NCI-H2029 (cell line): ENCODE data around the gene UBE2Q2.
"Not testable (repeated sequence)": the region's sequence is repeated elsewhere in the genome, so short reads cannot be mapped to it uniquely, and the experiment has no call there.

Experiments used
- DNase-seq: peaks from one replicate; lab custom pipeline; 2025; lab: John Stamatoyannopoulos, UW

Gene UBE2Q2

DNA sequence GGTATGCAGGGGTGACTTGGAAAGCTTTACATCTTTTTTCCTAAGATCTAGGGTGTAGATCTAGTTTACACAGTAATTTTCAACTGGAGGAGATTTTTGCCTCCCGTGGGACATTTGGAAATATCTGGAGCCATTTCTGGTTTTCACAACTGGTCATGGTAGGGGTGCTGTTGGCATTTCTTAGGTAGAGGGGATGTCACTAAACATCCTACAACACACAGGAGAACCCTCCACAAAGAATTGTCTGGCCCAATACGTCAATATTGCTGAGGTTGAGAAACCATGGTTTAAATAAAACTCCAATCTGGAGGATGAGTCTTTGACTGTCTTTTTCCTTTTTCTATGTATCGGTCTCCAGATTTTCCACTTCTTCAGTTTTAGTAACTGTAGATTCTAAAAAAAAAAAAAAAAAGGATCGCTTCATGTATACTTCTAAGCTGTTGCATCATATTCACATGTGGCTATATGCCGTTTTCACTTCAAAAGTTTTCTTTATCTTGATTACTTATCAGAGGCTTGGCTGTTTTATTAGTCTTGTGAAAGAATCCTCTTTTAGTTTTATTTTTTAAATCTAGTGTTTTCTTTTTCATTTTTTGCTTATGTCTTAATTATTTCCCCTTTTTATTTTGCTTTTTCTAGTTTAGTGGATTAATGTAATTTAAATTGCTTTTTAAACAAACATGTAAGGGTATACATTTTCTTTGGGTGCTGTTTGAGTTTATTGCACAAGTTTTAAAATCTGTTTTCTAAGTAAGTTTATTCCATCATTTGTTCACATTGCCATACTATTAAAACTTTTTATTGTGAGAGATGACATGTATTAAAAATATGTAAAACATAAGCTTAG lies 21.2 kb downstream of the UBE2Q2 start:
- DNase-seq, result no peak

- not testable (repeated sequence) for DNase-seq
These were observed 22.8 kb downstream of the UBE2Q2 start for GRCh38 chr15:75866045-75866444.

DNA sequence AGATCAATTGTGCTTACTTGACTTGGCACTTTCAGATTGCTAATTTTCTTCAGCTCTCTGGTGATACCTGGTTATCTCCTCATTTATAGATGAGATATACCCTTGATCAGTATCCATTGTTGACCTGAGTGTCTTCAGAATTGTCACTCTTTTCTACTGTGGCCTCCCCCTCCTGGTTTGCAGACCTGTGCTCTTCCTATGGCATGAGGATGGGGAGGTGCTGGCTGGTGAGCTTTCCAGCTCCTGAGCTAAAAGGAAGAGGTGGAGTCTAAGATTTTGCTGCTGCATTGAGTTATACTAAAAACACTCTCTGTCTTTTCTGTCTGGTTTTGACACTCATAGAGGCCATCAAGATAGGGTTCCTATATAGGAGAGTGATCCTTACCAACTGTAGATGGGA lies 23.7 kb downstream of the UBE2Q2 start:
- DNase-seq, result no peak

DNA sequence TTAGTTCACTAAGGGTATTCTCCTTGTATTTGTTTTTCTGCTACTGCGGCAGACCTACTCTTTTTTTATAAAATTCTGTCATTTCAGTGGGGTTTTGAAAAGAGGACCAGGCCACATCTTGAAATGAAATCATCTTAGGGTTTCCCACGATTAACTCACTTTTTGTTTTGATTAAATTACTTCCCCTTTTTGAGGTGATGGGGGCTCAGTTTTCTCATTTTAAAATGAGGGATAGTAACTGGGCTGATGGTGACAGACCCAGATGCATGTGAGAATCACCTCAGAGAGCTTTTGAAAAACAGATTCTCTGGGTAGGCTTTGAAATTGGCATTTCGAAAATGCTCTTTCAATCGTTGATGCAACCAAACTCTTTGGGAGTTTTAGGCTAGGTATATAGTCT lies 24.2 kb downstream of the UBE2Q2 start:
- no peak for DNase-seq

DNA sequence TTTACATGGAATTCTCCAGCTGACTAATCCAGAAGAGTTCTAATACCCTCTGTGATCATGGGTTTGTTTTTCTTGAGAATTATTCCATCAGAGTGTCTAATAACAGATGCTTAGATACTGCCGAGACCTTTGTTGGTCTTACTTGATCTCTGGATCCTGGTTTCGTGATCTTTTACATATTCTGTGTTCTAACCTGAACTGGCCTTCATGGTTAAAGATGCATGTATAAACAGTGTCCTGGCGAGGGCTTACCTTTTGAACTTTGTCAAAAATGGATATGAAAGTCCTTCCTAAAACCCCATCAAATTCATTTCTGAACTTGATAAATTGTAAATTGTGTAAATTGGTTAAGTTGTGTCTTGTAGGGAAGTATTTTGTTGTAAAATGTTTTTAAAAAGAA lies 24.8 kb downstream of the UBE2Q2 start:
- no peak for DNase-seq

DNA sequence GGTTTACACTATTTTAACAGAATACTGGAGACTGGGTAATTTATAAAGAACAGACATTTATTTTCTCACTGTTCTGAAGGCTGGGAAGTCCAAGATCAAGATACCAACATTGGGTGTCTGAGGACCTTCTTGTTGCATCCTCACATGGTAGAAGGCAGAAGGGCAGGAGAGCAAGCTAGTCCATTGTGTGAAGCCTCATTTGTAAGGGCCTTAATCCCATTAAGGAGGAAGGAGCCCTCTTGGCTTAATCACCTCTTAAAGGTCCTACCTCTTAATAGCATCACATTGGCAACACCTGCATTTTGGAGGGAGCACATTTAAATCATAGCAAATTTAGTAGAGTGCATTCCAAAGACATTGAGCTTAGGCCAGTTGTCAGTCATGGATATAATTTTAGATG lies 26.2 kb downstream of the UBE2Q2 start:
- DNase-seq, result no peak

GRCh38 chr15:75871589-75871988 lies 28.3 kb downstream of the UBE2Q2 start:
- DNase-seq, result not testable (repeated sequence)

DNA sequence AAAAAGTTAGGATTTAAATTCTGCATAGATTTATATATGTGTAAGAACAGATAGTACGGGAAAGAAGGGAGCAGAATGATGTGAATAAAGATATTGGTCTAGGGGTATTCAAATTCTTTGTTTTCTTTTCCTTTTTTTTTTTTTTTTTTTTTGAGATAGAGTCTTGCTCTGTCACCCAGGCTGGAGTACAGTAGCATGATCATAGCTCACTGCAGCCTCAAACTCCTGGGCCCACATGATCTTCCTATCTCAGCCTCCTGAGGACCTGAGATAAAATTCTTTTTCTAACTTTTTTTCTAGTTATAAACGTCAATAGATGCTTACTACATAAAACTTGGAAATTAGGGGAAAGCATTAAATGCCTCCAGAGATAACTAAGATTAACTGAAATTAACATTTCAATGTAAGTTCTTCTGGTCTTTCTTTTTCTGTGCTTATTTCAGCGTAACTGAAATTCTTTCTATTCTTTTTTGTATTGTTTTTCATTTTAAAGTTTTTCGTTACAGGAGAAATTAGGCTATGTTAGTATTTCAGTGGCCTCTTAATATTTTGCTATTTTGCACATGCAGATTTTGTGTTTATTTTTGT lies 29.2 kb downstream of the UBE2Q2 start:
- no peak for DNase-seq

- no peak for DNase-seq
These were observed 40.8 kb downstream of the UBE2Q2 start for GRCh38 chr15:75884041-75884440.

DNA sequence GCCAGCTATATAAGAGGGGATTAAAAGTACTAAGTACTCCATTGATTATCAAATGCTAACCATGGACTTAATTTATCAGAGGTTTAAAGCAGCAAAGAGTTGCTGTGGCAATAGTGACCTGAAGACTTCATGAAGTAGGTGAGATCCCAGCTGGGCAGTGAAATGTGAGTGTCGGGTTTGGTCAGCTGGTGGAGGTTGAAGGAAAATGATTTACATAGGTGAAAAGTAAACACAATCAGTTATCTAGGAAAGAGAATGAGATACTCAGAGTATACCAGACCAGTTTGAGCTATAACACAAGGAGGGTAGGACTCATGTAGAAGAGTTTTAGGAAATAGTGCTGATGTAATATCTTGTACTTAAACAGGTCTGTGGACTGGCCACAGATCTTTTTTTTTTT lies 43.9 kb downstream of the UBE2Q2 start:
- no peak for DNase-seq

DNA sequence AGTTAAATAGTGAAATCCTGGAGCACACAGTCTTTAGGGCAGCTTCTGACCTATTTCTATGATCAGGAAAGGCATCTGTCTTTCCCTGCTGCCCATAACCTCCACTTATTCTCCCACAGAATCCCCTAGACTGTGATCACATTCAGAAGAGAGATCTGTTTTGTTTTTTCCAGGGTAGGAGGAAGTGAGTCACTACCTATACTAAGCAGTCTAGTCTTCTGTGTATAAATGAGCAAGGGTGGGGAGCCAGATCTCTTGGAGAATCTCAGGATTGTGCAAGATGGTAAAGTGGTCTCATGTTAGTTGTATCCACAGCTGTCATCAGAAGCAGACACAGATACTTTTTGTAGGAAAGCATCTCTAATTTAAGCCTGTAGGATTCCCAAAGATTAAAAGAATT lies 48.6 kb downstream of the UBE2Q2 start:
- no peak for DNase-seq

GRCh38 chr15:75895731-75896130 lies 52.5 kb downstream of the UBE2Q2 start:
- DNase-seq, result no peak

GRCh38 chr15:75900577-75900976 lies 57.3 kb downstream of the UBE2Q2 start:
- no peak for DNase-seq

DNA sequence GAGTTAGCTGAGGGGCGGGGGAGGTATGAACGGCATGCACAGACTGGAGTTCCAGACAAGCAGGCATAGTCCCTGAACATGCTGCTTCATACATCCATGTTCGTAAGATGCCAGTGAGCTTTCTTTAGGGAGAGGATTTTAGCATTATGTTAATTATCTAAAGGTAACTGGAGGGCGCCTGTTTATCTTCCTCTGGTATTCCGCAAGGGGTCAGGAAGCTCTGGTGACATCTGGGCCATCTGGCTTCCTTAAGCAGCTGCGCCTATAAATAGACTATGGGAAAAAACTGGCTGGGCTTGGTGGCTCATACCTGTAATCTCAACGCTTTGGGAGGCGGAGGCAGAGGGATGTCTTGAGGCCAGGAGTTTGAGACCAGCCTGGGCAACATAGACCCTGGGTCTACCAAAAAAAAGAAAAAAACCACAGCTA lies 58.9 kb downstream of the UBE2Q2 start:
- no peak for DNase-seq

DNA sequence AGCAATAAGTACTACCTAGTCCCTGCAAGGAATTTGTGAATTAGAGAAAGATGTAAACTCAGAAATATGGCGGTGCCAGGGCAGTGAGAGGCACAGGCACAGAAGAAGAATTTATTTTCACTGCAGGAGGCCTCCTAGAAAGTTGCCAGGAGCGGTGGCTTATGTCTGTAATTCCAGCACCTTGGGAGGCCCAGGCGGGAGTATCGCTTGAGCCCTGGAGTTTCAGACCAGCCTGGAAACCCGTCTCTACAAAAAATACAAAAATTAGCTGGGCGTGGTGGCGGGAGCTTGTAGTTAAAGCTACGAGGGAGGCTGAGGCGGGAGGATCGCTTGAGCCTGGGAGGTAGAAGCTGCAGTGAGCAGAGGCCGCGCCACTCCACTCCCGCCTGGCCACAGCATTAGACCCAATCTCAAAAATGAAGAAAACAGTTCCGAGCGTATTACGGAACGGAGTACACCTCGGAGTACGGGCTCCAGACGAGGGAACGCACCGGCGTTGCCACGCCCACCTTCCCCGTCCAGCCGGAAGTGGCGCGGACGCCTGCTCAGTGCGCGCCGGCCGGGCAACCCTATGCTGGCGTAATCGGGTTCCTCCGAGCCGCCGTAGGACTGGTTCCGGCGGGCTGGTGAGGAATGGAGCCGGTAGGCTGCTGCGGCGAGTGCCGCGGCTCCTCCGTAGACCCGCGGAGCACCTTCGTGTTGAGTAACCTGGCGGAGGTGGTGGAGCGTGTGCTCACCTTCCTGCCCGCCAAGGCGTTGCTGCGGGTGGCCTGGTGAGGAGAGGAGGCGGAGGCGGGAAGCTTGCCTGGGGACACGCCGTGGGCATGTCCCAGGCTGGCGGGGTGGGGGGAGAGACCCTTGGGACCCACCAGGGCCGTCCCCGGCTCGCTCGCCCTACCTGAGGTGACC lies 60.3 kb downstream of the UBE2Q2 start, which contains the start of gene FBXO22:
Gene FBXO22 (plus strand): TSS at position 548 of the 909 bp plus-strand sequence. CDS start 86 bp downstream, at position 634.
- DNase-seq, result peak; percentile 77

GRCh38 chr15:75905231-75905630 lies 62.0 kb downstream of the UBE2Q2 start:
- no peak for DNase-seq

GRCh38 chr15:75910355-75910754 lies 67.1 kb downstream of the UBE2Q2 start:
- DNase-seq, result not testable (repeated sequence)

DNA sequence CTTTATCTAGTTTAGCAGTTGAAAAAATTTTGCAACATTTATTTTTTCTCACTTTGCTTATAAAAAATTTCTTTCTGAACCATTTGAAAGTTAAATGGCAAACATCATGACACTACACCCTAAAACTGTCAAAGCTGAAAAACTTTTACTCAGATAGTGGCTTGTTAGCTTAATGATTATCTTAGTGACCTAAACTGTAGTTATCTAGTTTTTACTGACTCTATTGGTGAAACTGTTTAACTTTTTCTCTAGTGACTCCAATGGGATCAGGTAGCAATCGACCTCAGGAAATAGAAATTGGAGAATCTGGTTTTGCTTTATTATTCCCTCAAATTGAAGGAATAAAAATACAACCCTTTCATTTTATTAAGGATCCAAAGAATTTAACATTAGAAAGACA lies 73.7 kb downstream of the UBE2Q2 start:
- DNase-seq, result no peak

GRCh38 chr15:75918135-75918534 lies 74.9 kb downstream of the UBE2Q2 start:
- no peak for DNase-seq

DNA sequence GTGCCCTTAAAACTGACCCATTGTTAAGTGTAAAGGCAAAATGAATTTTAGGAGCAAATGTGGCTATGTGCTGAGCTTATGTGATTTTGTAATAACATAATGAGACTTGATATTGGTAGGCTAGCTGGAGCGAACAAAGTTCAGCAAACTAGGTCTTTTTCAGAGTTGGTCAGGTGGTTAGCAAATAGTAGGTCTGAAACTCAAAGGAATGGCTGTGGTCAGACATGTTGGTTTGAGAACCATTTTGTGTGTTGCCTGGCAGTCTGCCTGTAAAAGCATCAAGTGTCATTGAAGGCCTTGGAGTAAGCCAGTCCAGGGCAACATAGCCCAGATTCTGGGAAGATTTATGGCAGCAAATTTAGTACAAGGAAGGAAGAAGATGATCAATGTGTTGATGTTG lies 76.8 kb downstream of the UBE2Q2 start:
- DNase-seq, result no peak

GRCh38 chr15:75921732-75922703 lies 78.8 kb downstream of the UBE2Q2 start:
- DNase-seq, result no peak
